G401 (cell line): ENCODE results near the gene CNTN4. TPM values are rescaled to one million over a fixed set of nuclear protein-coding genes. Genes with fewer than 3 reads are reported as not detected.
A peak's percentile ranks its signal among the peaks of the same experiment; 100 is the strongest.
"Not testable (repeated sequence)": the region's sequence is repeated elsewhere in the genome, so short reads cannot be mapped to it uniquely, and the experiment has no call there.

Source experiments
- DNase-seq: peaks from one replicate; pipeline ENCODE4 v3.0.0-alpha.2; 2015; ENCODE audit warnings: low spot score
- in situ Hi-C: cut with HindIII; loops from 2 replicates; pipeline ENCODE4 v1.10.0; 2016; ENCODE audit warnings: low sequenced_read_pairs, mixed read lengths
- total RNA-seq: library from RNA; depleted of rRNA; stranded (reverse); fragments of >200 nt; shearing (Covaris generic); gene quantifications from 2 replicates; pipeline ENCODE4 v1.2.3, GENCODE V29; 2014; rRNA removed

The CNTN4 gene
- total RNA-seq = not detected in 2 replicates

- in situ Hi-C loops = no loop called here
- peak; percentile 93 for DNase-seq
Measured at GRCh38 chr3:2098398-2099027, at the start of gene CNTN4. Gene CNTN4 (plus strand): TSS chr3:2098866.

- DNase-seq = no peak
- in situ Hi-C loops = no loop called here
Measured at GRCh38 chr3:2061360-2061759, 37.3 kb upstream of the CNTN4 start.

DNA sequence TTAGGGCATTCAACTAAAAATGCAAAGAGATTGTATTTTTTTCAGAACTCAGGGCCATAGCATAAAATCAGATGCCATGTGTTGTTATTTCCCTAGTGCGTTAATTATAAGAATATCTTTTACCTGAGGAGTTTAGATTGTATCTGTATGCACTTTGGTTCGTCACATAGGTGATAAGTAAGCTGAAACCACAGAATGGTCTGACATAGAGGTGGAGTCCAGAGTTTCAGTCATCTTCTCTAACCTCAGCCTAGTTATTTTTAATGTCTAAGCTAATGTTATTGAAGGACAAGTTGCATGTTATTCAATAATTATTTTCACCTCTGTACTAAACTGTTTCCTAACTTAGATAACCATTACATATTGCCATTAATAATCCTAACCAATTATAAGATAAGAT lies 27.1 kb upstream of the CNTN4 start:
- DNase-seq = no peak
- in situ Hi-C loops = no loop called here

GRCh38 chr3:2078821-2079220 lies 19.8 kb upstream of the CNTN4 start:
- in situ Hi-C loops = no loop called here
- no peak for DNase-seq

- no peak for DNase-seq
- in situ Hi-C loops = no loop called here
Measured at GRCh38 chr3:2082871-2083480, 15.7 kb upstream of the CNTN4 start.

- DNase-seq, in situ Hi-C loops: not testable (repeated sequence)
Measured at GRCh38 chr3:2083558-2083957, 15.1 kb upstream of the CNTN4 start.

- DNase-seq = no peak
- in situ Hi-C loops = no loop called here
Measured at GRCh38 chr3:2090095-2090911, 8.4 kb upstream of the CNTN4 start.

DNA sequence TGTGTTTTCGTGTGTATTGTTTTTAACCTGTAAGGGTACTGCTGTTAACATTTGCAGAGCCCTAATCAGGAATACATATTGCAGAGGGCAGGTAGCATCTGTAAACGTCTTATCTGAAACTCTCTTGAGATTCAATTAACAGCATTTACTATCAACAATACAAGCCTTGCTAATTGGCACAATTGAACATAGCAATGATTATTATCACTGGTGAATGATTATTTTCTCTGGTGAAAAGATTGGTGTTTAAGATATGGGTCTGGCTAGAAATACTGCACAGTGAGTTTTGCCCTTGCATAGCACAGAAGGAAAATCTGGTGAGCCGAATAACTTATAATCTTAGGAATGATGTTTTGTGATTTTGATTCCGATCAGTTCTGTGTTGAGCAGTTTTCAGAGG lies 5.9 kb upstream of the CNTN4 start:
- no peak for DNase-seq

DNA sequence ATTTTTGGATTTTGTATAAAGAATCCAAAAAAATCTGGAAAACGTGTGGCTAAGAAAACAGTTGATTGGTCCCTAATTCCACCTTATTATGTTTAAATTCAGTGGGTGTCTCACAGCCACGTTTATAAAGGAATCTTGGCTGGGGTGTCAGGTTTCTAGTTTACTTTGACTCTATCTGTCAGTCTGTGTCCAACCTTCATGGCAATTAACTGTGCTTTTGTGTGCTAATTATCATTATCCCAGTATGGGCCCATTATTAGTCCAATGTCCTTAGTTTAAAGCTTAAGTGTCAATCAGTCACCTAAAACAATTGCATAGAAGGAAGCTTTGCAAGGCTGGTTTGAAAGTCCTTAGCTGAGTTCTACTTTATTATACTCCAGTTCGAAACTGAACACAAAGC lies 3.7 kb upstream of the CNTN4 start:
- no peak for DNase-seq
- in situ Hi-C loops = no loop called here

More for the DNA sequence above, 5.9 kb upstream of the CNTN4 start:
- in situ Hi-C loops = no loop called here

GRCh38 chr3:2096216-2096615 lies 2.5 kb upstream of the CNTN4 start:
- in situ Hi-C loops = no loop called here
- peak; percentile 88 for DNase-seq

GRCh38 chr3:2097641-2098191 lies 950 bp upstream of the CNTN4 start:
- in situ Hi-C loops = no loop called here
- peak; percentile 56 for DNase-seq

DNA sequence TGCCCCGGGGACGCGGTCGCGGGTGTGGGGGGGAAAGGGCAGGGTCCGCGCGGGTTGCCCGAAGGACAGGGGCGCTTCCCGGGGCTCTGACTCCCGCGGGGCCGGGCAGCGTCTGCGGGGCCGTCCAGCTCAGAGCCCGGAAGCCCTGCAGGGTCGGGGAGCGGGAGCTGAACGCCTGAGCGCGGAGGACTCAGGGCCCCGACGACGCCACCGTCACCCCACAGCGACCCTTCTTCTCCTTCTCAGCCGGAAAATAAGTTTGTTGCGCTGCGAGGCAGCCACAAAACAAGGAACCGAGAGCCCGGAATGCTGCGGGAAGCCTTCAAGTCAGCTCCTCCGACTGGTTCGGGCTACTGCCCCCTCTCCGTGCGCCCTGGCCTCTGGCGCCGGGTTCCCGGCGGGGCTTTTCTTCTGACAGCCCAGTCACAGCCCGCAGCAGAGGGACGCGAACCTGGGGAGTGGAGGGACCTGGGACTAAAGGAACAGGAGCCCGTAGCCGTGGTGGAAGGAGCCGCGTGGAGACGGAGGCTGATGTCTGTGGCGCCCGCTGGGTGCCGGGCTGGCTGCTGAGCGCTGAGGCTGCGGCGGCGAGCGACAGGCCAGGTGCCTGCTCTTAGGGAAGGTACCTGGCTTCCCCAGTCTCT lies 484 bp downstream of the CNTN4 start:
- peak; percentile 61 for DNase-seq
- in situ Hi-C loops = no loop called here

DNA sequence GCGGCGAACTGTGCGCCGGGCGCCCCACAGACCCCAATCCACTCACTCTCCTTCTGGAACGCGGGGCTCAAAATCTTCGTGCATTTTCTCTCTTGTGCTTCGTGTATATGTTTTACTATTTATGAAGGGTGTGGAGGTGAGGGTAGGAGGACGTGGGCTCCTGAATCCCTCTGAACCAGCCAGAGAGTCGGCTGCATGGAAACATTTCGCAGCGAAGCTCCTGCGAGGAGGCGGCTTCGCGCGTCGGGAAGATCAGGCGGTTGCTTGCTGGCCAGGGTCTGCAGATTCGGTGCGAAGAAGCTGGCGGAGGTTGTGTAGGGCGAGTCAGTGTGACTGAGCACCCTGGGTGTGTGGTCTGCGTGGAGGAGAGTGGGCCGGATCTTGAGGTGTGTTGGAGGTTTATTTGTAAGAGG lies 1.1 kb downstream of the CNTN4 start:
- in situ Hi-C loops = no loop called here
- DNase-seq = peak; percentile 69

GRCh38 chr3:2106438-2106837 lies 7.8 kb downstream of the CNTN4 start:
- DNase-seq = no peak
- in situ Hi-C loops = no loop called here

DNA sequence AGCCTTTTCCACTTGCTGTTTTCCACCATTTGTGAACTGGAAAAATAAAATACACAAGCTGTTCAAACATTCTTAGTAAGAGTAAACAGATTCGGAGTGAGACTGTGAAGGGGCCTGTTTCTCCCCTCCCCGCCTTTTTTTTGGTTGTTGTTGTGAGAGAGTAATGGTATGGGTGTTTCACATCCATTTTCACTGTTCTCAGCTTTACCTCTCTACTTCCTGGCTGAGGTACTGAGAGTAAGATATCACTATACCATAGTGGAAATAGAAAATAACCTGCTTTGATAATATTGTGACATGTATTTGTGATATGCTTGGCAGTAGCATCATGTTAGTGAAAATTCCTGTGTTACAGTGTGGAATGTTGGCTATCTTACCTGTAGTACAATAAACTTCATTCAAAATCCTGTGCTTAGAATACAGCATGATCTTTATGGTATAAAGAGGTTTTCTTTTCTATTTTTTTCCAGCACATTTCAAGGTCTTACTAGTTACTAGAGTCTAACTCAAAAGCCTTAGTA lies 12.0 kb downstream of the CNTN4 start:
- in situ Hi-C loops = no loop called here
- DNase-seq = no peak

DNA sequence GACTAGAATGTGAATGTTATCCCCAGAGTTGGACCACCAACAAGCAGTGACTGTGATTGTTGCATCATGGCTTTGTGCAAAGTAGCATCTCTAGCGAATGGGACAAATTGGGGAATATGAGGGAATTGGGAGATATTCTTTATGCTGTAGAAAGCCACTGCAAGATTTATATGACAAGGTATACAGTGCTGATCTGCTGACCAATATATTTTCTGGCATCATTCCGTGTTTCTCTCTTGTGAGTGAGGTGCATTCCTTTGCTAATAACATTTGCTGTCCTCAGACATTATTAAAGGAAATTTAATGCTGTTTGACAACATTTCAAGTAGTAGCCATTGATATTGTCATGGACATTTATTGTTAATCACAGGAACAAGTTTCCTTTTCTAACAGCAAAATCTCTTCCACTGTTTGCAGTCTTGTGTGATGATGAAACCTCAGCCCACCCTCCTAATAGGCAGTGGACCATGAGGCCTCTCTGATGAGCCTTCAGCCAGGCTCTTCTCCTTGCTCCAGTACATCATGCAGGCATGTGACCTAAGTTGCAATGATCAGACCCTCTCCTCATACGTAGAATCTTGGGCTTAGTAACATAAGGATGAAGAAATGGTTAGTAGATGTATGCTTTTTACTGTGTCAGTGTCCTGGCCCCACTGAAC lies 16.1 kb downstream of the CNTN4 start:
- in situ Hi-C loops = no loop called here
- no peak for DNase-seq

DNA sequence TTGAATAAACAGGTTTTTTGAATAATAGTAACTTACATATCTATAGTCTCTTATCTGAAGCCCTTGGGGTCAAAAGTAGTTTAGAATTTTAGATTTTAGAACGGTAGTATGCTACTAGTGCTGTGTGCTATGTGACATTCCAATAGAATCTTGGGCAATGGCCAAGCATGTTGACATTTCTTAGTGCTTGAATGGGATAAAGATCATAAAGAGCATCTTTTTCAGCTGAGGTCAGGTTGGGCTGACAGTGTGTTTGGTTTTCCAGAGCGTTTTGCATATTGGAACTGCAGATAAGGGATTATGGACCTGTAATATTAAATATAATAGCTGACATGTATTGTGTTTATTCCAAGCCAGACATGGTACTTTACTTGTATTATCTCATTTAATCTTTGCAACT lies 32.1 kb downstream of the CNTN4 start:
- in situ Hi-C loops = no loop called here
- DNase-seq = no peak

DNA sequence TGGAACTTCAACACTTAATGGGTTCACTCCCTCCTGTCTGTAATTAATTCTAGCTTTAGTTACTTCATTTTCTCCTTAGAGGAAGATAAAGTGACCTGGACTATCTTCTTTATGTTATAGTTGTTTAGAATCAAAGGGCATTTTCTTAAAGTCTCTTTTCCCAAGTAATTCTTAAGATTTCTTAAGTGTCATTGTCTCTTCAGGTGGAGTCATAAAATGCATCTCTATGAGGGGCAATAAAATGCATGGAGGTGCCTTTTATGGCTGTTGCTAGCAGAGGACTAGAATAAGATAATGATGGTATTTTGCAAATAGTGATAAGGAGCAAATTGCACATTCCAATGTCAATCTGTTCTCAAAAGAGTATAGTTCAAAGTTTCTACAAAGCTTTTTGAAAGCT lies 34.5 kb downstream of the CNTN4 start:
- DNase-seq = no peak
- in situ Hi-C loops = no loop called here

- no peak for DNase-seq
- in situ Hi-C loops = no loop called here
Measured at GRCh38 chr3:2137651-2138050, 39.0 kb downstream of the CNTN4 start.
